Vagina (tissue), 2 donors: Measurements from ENCODE around the gene MKNK1. TPM values are rescaled to one million over a fixed set of nuclear protein-coding genes. Genes with fewer than 3 reads are reported as not detected.

ENCODE experiments used
- DNase-seq, 2 donors: peaks; one replicate each; pipeline ENCODE4 v3.0.0-alpha.2; 2017; ENCODE audit errors: extremely low spot score in 2 of 2
- H3K27ac ChIP-seq: fragments of 200-600 bp; sonication (generic); one replicate; pipeline ENCODE4 v1.5.1; 2019
- H3K27me3 ChIP-seq: fragments of 200-600 bp; sonication (generic); one replicate; pipeline ENCODE4 v1.5.1; 2019
- H3K36me3 ChIP-seq, 2 donors: fragments of 200-600 bp; sonication (generic); one replicate each; pipeline ENCODE4 v1.5.1; 2017 to 2019
- H3K4me1 ChIP-seq: fragments of 200-600 bp; sonication (generic); one replicate; pipeline ENCODE4 v1.5.1; 2019
- H3K4me3 ChIP-seq, 2 donors: fragments of 200-600 bp; sonication (generic); 1 replicate in 1 of 2; 2 replicates in 1 of 2; pipeline ENCODE4 v1.5.1; 2016 to 2019
- H3K9me3 ChIP-seq: fragments of 200-600 bp; sonication (generic); one replicate; pipeline ENCODE4 v1.5.1; 2019
- POLR2A ChIP-seq, 2 donors: fragments of 450-650 bp; IDR thresholded peaks; one replicate each; pipeline ENCODE4 v1.6.1; 2017; ENCODE audit warnings: antibody characterized with exemption in 2 of 2, mild to moderate bottlenecking in 2 of 2, moderate library complexity in 2 of 2
- POLR2AphosphoS5 ChIP-seq, 2 donors: sonication (generic); formaldehyde crosslinking; IDR thresholded peaks; one replicate each; pipeline ENCODE4 v1.9.0; 2017; ENCODE audit warnings: antibody characterized with exemption in 2 of 2, mild to moderate bottlenecking in 2 of 2, low read depth in 1 of 2; ENCODE audit not compliant: insufficient read depth in 1 of 2
- intact Hi-C: fragments of 100-400 bp; cut with DNase I; formaldehyde crosslinking; loops from one replicate; pipeline ENCODE4 v1.15.1; 2023
- total RNA-seq: library from RNA; depleted of rRNA; stranded (reverse); fragments of >200 nt; gene quantifications from one replicate; pipeline ENCODE4 v1.2.3, GENCODE V29; 2016
- TF ChIP-seq, protein P1 (sequence below), 3 experiments: fragments of 450-650 bp in 2 of 3; fragments of 200-600 bp in 1 of 3; sonication (generic) in 1 of 3; IDR thresholded peaks; one replicate each; pipeline ENCODE4 v1.5.1; 2017 to 2019; ENCODE audit warnings: antibody characterized with exemption in 3 of 3, mild to moderate bottlenecking in 2 of 3, moderate library complexity in 2 of 3

MKNK1 gene
- total RNA-seq, 1 donor from 2014 or later = 55.5 TPM

DNA sequence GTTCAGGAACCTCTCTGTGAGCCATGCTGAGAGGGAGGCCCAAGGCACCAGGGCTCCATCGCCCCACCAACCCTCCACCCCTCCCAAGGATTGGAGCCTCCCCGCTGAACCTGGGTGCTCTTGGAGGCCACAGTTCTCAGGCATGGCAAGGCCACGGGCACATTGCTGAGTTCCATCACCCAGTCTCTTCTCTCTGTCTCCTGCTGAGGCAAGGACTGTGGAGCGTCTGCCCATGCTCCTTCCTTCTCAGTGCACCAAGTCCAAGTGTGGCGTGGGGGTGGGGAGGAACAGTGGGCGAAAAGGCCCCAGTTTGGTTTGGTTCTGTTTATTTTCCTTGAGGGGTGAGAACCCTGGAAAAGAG lies 49.9 kb downstream of the MKNK1 start:
- H3K36me3 ChIP-seq = peaks cover 0 to 18% of the 10 kb centered on the region in 2 donors
- no peak for DNase-seq
- no peak overlapping the region for H3K4me3 ChIP-seq
- no peaks in the 10 kb centered on the region for H3K4me1 ChIP-seq
- intact Hi-C loops = no loop called here
- no peaks in the 10 kb centered on the region for H3K27me3 ChIP-seq
- no peaks in the 10 kb centered on the region for H3K9me3 ChIP-seq
- H3K27ac ChIP-seq = no peak overlapping the region
- TF ChIP-seq, protein P1, sequence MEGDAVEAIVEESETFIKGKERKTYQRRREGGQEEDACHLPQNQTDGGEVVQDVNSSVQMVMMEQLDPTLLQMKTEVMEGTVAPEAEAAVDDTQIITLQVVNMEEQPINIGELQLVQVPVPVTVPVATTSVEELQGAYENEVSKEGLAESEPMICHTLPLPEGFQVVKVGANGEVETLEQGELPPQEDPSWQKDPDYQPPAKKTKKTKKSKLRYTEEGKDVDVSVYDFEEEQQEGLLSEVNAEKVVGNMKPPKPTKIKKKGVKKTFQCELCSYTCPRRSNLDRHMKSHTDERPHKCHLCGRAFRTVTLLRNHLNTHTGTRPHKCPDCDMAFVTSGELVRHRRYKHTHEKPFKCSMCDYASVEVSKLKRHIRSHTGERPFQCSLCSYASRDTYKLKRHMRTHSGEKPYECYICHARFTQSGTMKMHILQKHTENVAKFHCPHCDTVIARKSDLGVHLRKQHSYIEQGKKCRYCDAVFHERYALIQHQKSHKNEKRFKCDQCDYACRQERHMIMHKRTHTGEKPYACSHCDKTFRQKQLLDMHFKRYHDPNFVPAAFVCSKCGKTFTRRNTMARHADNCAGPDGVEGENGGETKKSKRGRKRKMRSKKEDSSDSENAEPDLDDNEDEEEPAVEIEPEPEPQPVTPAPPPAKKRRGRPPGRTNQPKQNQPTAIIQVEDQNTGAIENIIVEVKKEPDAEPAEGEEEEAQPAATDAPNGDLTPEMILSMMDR (IDR thresholded peaks at IDR 0.05) = no peak
- no peak for TF ChIP-seq POLR2AphosphoS5 (IDR thresholded peaks at IDR 0.05; ENCODE audit: insufficient read depth in 1 of 2, low read depth in 1 of 2)
- no peak for TF ChIP-seq POLR2A (IDR thresholded peaks at IDR 0.05)

DNA sequence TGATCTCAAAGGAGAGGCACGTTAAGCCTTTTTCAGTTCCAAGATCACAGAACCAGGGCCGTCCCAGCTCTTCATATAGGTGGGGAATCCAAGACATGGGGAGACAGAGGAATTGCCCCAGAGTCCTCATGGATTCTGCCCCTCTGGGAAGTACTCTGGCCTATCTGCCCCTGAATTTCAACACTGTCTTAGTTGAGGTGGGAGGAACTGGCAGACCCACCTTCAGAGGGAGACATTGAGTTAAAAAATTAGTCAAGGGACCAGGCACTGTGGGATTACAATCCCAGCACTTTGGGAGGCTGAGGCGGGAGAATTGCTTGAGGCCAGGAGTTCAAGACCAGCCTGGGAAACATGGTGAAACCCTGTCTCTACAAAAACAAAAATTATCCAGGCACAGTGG lies 50.6 kb downstream of the MKNK1 start:
- intact Hi-C loops = no loop called here
- TF ChIP-seq POLR2AphosphoS5 (IDR thresholded peaks at IDR 0.05; ENCODE audit: insufficient read depth in 1 of 2, low read depth in 1 of 2) (no peak), POLR2A (IDR thresholded peaks at IDR 0.05) (no peak)
- TF ChIP-seq, protein P1 (IDR thresholded peaks at IDR 0.05) = no peak
- no peaks in the 10 kb centered on the region for H3K4me1 ChIP-seq

DNA sequence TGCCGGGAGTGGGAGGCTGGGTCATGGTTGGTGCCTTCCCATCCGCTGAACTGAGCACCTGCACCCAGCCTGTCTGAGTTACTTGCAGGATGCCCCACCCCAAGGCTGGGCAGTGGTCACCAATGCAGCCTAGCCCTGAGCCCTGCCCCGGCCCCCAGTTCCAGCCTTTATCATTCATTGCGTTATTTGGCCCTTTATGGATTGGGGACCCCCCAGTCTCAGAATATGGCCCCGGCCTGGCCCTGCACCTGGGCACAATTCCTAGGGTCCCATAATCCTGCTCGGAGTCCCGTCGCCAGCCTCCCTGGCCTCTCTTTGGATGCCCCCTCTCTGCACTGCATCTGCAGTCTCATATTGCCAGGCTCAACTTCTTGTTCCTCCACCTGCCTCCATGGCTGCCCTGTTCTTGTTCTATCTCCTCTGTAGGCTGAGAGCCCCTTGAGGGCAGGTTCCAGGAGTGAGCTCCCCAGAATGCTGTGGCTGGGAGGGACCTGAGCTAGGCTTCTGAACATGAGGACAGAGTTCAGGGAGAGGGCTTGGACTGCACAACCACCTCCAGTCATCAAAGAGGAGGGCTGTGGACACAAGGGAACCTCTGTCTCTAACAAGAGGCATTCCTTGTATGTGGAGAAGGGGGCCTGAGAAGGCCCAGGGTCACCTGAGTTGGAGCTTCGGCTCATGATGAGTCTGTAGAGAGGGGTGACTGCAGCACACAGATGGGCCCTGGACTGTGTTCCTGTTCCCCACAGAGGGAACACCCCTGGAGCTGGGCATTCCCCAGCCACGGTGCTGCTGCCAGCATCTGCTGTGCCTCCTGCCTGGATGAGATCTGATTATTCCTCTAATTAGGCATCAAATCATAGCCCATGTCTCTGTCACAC lies 51.5 kb downstream of the MKNK1 start:
- Histone ChIP-seq H3K4me1 (no peaks in the 10 kb centered on the region), H3K27me3 (no peaks in the 10 kb centered on the region), H3K4me3 (no peak overlapping the region), H3K36me3 (peaks cover 0 to 2% of the 10 kb centered on the region in 2 donors), H3K9me3 (no peaks in the 10 kb centered on the region), H3K27ac (no peak overlapping the region)
- intact Hi-C loops = no loop called here
- TF ChIP-seq POLR2A (IDR thresholded peaks at IDR 0.05) (no peak), POLR2AphosphoS5 (IDR thresholded peaks at IDR 0.05; ENCODE audit: insufficient read depth in 1 of 2, low read depth in 1 of 2) (no peak)
- TF ChIP-seq, protein P1 (IDR thresholded peaks at IDR 0.05) = no peak
- no peak for DNase-seq

More for the DNA sequence above, 50.6 kb downstream of the MKNK1 start:
- no peak for DNase-seq
- H3K27ac ChIP-seq = no peak overlapping the region
- H3K4me3 ChIP-seq = no peak overlapping the region
- no peaks in the 10 kb centered on the region for H3K9me3 ChIP-seq
- peaks cover 0 to 11% of the 10 kb centered on the region in 2 donors for H3K36me3 ChIP-seq
- H3K27me3 ChIP-seq = no peaks in the 10 kb centered on the region

DNA sequence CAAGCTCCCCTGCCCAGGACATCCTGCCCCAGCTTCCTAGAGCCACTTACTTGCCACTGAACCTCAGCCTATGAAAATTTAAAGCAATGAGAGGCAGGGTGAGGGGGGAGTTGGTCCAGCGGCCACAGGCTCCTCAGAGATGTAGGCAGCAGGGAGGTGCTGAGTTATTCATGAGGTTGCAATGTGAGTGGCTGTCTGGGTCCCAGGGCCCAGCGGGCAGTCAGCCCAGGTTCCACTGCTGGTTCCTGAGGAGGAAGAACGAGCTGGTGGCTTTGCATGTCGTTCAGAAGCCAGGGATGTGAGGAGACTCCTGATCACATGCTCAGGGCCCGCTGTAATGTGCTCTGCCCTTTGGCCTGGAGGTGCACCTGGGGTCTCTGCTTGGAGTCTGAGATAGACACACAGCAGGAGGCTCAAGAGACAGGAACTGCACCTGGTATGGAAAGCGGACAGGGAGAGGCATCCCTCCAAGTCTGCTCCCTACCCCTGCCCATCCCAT lies 52.4 kb downstream of the MKNK1 start, which contains the start of gene KNCN:
TSS of gene KNCN (minus strand) at position 51 of the 499 bp plus-strand sequence. CDS start 432 bp downstream, outside the sequence.
- H3K4me3 ChIP-seq = no peak within 1 kb of the TSS
- H3K27me3 ChIP-seq = no peaks in the 10 kb centered on the region
- H3K9me3 ChIP-seq = no peaks in the 10 kb centered on the region
- no peak for DNase-seq
- H3K27ac ChIP-seq = no peak within 1 kb of the TSS
- H3K4me1 ChIP-seq = no peaks in the 10 kb centered on the region
- intact Hi-C loops = no loop called here
- no peaks in the 10 kb centered on the region for H3K36me3 ChIP-seq
- no peak for TF ChIP-seq POLR2A (IDR thresholded peaks at IDR 0.05)
- TF ChIP-seq POLR2AphosphoS5 (IDR thresholded peaks at IDR 0.05; ENCODE audit: insufficient read depth in 1 of 2, low read depth in 1 of 2) = no peak
- TF ChIP-seq, protein P1 (IDR thresholded peaks at IDR 0.05) = no peak

DNA sequence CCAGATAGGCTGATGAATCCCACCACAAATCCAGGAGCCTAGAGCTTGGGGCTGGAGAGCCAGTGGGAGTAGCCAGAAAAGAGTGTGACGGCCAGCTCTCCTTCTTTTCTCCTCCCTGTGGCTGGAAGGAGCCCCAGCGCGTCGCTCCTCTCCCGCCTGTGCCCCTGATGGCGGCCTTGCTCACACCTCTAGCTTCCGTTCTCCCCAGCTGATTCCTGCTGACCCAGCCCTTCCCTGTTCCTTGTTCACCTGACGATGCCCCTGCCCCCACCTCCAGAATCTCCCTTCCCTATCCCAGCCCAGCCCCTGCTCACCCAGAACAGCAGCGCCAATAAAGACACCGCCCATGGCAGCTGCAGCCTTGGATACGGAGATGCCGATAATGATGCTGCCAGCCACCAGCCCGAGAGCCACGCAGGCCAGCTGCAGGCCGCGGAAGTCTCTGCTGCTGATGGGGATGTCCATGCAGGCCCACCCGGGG lies 53.3 kb downstream of the MKNK1 start:
- intact Hi-C loops = no loop called here
- DNase-seq = no peak
- Histone ChIP-seq H3K27ac (no peak overlapping the region), H3K4me3 (no peak overlapping the region), H3K36me3 (no peaks in the 10 kb centered on the region), H3K9me3 (no peaks in the 10 kb centered on the region), H3K27me3 (no peaks in the 10 kb centered on the region), H3K4me1 (no peaks in the 10 kb centered on the region)
- TF ChIP-seq POLR2AphosphoS5 (IDR thresholded peaks at IDR 0.05; ENCODE audit: insufficient read depth in 1 of 2, low read depth in 1 of 2) = no peak
- TF ChIP-seq POLR2A (IDR thresholded peaks at IDR 0.05) = no peak
- TF ChIP-seq, protein P1 (IDR thresholded peaks at IDR 0.05) = no peak
